HG02973 (cell line): Measurements from ENCODE around the gene VTI1A.

ENCODE experiments used
- ATAC-seq: cut with Tn5 transposase; IDR thresholded peaks from one replicate; pipeline ENCODE4 v1.9.1; 2021; ENCODE audit warnings: moderate library complexity; ENCODE audit not compliant: unreplicated experiment

Gene VTI1A

GRCh38 chr10:112669989-112670388 is 223.0 kb downstream of the VTI1A start:
- no peak for ATAC-seq

GRCh38 chr10:112671743-112672142 is 224.7 kb downstream of the VTI1A start:
- ATAC-seq = no peak

GRCh38 chr10:112672706-112673105 is 225.7 kb downstream of the VTI1A start:
- no peak for ATAC-seq

- no peak for ATAC-seq
These were observed 228.6 kb downstream of the VTI1A start for GRCh38 chr10:112675560-112676083.

- no peak for ATAC-seq
These were observed 230.7 kb downstream of the VTI1A start for GRCh38 chr10:112677689-112678088.

GRCh38 chr10:112678581-112678980 is 231.6 kb downstream of the VTI1A start:
- ATAC-seq = no peak

GRCh38 chr10:112678987-112679386 is 232.0 kb downstream of the VTI1A start:
- ATAC-seq = no peak

GRCh38 chr10:112679392-112679791 is 232.4 kb downstream of the VTI1A start:
- ATAC-seq = no peak

- no peak for ATAC-seq
These were observed 233.6 kb downstream of the VTI1A start for GRCh38 chr10:112680586-112680985.

- no peak for ATAC-seq
These were observed 240.6 kb downstream of the VTI1A start for GRCh38 chr10:112687647-112688046.

GRCh38 chr10:112689327-112690072 is 242.5 kb downstream of the VTI1A start:
- ATAC-seq = no peak

- no peak for ATAC-seq
These were observed 248.5 kb downstream of the VTI1A start for GRCh38 chr10:112695539-112695938.

- ATAC-seq = no peak
These were observed 249.6 kb downstream of the VTI1A start for GRCh38 chr10:112696592-112696991.

GRCh38 chr10:112698133-112698817 is 251.3 kb downstream of the VTI1A start:
- no peak for ATAC-seq

GRCh38 chr10:112698818-112699164 is 251.8 kb downstream of the VTI1A start:
- ATAC-seq = no peak

- ATAC-seq = no peak
These were observed 253.2 kb downstream of the VTI1A start for GRCh38 chr10:112700215-112700671.

GRCh38 chr10:112701211-112701877 is 254.3 kb downstream of the VTI1A start:
- ATAC-seq = no peak

- no peak for ATAC-seq
These were observed 254.9 kb downstream of the VTI1A start for GRCh38 chr10:112701878-112702255.

GRCh38 chr10:112706577-112706976 is 259.6 kb downstream of the VTI1A start:
- ATAC-seq = no peak

GRCh38 chr10:112708461-112708860 is 261.4 kb downstream of the VTI1A start:
- no peak for ATAC-seq

- ATAC-seq = no peak
These were observed 263.5 kb downstream of the VTI1A start for GRCh38 chr10:112710528-112710927.

GRCh38 chr10:112711366-112711765 is 264.4 kb downstream of the VTI1A start:
- ATAC-seq = no peak
